Measurements from ENCODE around the gene CPE. TPM values are rescaled to one million over a fixed set of nuclear protein-coding genes. Genes with fewer than 3 reads are reported as not detected.

CPE gene
- total RNA-seq, 6 experiments from 2014 or later, result 0.09 TPM; not detected in 5

- H3K27me3 Mint-ChIP-seq (ENCODE audit: insufficient read depth), result peaks cover 24% of the 10 kb centered on the region
- H3K9me3 Mint-ChIP-seq, result no peaks in the 10 kb centered on the region
- peaks cover 13% of the 10 kb centered on the region; the same call in 1 of the 2 replicates for H3K4me1 Mint-ChIP-seq (ENCODE audit: low read depth)
- no peaks in the 10 kb centered on the region for H3K36me3 Mint-ChIP-seq (ENCODE audit: low read depth)
- H3K27ac Mint-ChIP-seq, result no peak overlapping the region
- TF ChIP-seq, protein P1, sequence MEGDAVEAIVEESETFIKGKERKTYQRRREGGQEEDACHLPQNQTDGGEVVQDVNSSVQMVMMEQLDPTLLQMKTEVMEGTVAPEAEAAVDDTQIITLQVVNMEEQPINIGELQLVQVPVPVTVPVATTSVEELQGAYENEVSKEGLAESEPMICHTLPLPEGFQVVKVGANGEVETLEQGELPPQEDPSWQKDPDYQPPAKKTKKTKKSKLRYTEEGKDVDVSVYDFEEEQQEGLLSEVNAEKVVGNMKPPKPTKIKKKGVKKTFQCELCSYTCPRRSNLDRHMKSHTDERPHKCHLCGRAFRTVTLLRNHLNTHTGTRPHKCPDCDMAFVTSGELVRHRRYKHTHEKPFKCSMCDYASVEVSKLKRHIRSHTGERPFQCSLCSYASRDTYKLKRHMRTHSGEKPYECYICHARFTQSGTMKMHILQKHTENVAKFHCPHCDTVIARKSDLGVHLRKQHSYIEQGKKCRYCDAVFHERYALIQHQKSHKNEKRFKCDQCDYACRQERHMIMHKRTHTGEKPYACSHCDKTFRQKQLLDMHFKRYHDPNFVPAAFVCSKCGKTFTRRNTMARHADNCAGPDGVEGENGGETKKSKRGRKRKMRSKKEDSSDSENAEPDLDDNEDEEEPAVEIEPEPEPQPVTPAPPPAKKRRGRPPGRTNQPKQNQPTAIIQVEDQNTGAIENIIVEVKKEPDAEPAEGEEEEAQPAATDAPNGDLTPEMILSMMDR (IDR thresholded peaks at IDR 0.05), result no peak
- no peak for DNase-seq
- H3K4me3 Mint-ChIP-seq, result no peak overlapping the region
Observed at GRCh38 chr4:165360041-165360695, 18.6 kb upstream of the CPE start.

GRCh38 chr4:165360985-165361670 is 17.7 kb upstream of the CPE start:
- no peak overlapping the region for H3K27ac Mint-ChIP-seq
- TF ChIP-seq, protein P1 (IDR thresholded peaks at IDR 0.05), result no peak
- H3K9me3 Mint-ChIP-seq, result no peaks in the 10 kb centered on the region
- peaks cover 21% of the 10 kb centered on the region for H3K27me3 Mint-ChIP-seq (ENCODE audit: insufficient read depth)
- H3K4me3 Mint-ChIP-seq, result no peak overlapping the region
- peaks cover 13% of the 10 kb centered on the region; the same call in 1 of the 2 replicates for H3K4me1 Mint-ChIP-seq (ENCODE audit: low read depth)
- H3K36me3 Mint-ChIP-seq (ENCODE audit: low read depth), result no peaks in the 10 kb centered on the region
- DNase-seq, result no peak

- no peak overlapping the region for H3K4me3 Mint-ChIP-seq
- H3K27ac Mint-ChIP-seq, result no peak overlapping the region
- H3K4me1 Mint-ChIP-seq (ENCODE audit: low read depth), result peaks cover 13% of the 10 kb centered on the region; the same call in 1 of the 2 replicates
- TF ChIP-seq, protein P1 (IDR thresholded peaks at IDR 0.05), result no peak
- H3K9me3 Mint-ChIP-seq, result no peaks in the 10 kb centered on the region
- H3K36me3 Mint-ChIP-seq (ENCODE audit: low read depth), result no peaks in the 10 kb centered on the region
- no peak for DNase-seq
- H3K27me3 Mint-ChIP-seq (ENCODE audit: insufficient read depth), result peaks cover 21% of the 10 kb centered on the region
Observed at GRCh38 chr4:165361810-165362209, 17.0 kb upstream of the CPE start.

DNA sequence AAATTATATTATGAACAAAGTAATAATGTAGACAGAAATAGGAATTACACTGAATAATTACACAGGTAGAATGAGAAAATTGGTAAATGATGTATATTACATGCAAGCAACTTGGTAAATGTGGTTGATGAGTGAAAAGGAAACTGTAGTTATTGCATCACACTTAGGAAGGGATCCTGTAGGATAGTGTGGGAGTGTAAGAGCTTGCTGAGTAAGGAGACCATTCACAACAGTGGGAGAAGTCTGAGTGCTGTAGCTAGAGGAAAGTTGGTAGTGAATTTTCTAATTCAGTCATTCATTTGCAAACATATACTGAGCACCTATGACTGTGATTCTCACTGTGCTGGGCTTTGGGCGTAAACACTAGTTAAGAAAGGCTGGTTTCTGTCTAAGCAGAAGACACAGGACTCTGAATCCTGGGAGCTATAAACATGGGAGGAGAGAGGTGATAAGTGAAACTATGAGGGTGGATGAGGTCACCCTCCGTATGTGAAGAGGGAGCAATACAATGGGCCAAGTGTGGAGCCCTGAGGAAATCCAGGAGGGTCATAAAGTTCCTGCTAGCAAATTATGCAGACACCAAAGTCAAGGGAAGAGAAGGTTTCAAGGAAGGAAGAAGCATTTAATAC is 14.2 kb upstream of the CPE start:
- Mint-ChIP-seq H3K27ac (no peak overlapping the region), H3K9me3 (no peaks in the 10 kb centered on the region), H3K4me3 (no peak overlapping the region), H3K36me3 (ENCODE audit: low read depth) (no peaks in the 10 kb centered on the region), H3K4me1 (ENCODE audit: low read depth) (peaks cover 8% of the 10 kb centered on the region; the same call in 1 of the 2 replicates), H3K27me3 (ENCODE audit: insufficient read depth) (peaks cover 17% of the 10 kb centered on the region)
- DNase-seq, result no peak
- TF ChIP-seq, protein P1 (IDR thresholded peaks at IDR 0.05), result no peak

GRCh38 chr4:165367040-165367439 is 11.8 kb upstream of the CPE start:
- TF ChIP-seq, protein P1 (IDR thresholded peaks at IDR 0.05), result no peak
- no peak overlapping the region for H3K4me3 Mint-ChIP-seq
- H3K27me3 Mint-ChIP-seq (ENCODE audit: insufficient read depth), result peaks cover 7% of the 10 kb centered on the region
- no peaks in the 10 kb centered on the region for H3K36me3 Mint-ChIP-seq (ENCODE audit: low read depth)
- no peaks in the 10 kb centered on the region for H3K9me3 Mint-ChIP-seq
- no peaks in the 10 kb centered on the region for H3K4me1 Mint-ChIP-seq (ENCODE audit: low read depth)
- DNase-seq, result no peak
- H3K27ac Mint-ChIP-seq, result no peak overlapping the region

All from HFFc6 (cell line).